ENCODE data around the gene FAM32A.

FAM32A gene

DNA sequence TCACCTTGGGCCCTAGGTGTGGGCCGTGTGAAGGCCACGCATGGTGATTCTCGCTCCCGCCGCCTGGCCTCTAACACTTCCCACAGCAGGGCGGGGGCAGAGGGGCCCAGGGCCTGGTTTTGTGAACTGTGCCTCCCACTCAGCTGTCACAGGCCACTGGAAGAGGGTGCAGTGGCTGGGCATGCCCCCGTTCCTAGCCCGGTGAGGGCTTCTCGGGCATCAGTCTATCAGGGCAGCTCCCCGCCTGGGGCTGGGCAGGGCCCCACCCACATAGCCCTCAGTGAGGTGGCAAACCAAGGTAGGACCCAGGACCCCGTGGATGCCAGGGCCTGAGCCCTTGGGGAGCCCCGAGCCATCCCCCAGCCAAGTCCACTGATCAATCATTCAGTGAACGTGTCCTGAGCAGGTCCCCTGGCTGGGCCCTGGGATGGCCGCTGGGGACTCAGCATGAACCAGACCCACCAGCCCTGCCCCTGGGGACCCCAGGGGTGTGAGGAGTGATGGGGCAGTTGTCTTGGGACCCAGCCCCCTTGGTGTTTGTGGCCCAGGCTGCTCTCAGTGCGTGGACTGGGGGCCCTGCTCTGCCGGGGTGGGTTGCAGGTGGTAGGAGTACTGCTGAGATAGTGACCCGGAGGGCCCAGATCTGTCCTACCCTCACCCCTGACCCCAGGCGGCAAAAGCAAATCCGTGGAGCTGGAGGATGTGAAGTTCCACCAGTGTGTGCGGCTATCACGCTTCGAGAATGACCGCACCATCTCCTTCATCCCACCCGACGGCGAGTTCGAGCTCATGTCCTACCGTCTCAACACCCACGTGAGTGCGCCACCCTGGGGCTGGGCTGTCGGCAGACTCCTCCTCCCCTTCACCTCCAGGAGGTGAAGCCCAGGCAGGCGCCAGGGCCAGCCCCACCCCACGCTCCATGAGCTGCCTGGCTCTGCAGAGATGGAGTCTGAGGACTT lies 41.9 kb downstream of the FAM32A start:
- no peak for DNase-seq

GRCh38 chr19:16227837-16228636 lies 42.8 kb downstream of the FAM32A start:
- no peak for DNase-seq

DNA sequence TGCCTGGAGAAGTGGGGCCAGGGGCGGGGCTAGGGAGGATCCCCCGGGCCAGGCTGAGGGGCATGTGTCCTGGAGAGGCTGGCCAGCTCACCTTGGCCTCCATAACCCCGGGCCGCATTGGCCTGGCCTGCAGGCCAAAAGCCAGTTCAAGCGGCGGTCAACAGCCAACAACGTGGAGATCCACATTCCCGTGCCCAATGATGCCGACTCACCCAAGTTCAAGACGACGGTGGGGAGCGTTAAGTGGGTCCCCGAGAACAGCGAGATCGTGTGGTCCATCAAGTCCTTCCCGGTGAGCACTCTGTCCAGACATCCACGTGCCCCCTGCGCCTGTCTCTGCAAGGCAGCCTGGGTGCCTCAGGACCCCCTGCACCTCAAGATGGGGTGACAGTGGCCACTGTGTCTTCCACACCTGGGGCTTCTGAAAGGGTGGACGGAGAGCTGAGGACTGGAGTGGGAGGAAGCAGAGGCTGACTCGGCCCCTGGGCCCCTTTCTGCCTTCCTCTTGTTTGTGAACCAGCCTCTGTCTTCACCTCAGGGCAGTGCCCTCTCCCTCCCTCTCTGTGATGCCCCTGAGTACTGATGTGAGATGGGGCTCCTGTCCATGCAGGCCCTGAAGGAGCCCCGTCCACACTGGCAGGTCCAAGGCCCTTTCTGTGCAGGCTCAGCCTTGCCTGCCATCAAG lies 43.6 kb downstream of the FAM32A start:
- no peak for DNase-seq

DNA sequence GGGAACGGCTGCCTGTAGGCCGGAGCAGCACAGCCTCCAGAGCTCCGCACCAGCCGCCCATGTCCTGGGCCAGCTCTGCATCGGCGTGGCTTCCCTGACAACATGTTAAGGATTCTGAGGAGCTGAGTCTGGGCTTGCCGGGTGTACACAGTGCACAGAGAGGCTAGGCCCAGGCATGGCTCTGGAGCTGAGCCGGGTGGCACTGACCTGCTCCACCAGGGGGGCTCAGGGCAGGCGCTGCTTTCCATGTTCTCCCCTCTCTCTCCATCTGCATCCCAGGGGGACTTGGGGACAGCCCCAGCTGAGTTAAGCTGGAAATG lies 44.1 kb downstream of the FAM32A start:
- no peak for DNase-seq

DNA sequence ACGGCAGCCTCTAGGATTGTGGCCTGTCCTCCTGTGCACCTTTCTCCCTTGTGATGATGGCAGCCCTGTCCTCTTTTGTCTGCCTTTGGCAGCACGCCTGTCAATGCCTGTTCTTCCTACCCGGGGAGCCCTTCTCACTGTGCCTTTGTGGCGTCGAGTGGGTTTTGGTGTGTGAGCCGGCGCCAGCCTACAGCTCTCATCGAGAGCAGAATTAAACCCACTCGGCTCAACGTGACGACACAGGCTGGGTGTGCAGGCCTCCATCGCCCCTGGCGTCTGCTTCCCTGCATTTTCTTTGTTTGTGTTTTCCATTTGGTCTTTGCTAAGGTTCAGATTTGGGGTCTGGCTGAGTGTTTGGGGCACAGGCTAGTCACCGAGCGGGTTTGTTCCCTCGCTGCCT lies 46.9 kb downstream of the FAM32A start:
- DNase-seq = no peak

DNA sequence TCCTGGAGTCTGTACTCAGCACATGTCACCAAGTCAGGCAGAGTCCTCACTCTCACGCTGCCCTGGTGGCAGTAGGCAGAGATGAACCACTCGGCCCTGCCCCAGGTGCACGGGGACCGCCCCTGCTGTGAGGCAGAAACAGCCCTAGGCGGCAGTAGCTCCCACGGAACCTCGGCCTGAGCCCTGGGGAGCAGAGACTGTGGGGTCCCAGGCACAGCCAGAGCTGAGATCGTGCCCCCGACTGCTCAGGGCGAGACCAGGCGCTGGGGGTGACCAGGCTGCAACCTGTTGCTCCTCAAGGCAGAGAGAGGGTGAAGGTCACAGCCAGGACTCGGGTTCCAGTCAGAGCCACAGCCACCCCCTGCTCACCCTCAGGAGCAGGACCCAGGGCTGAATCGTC lies 47.4 kb downstream of the FAM32A start:
- DNase-seq = no peak

DNA sequence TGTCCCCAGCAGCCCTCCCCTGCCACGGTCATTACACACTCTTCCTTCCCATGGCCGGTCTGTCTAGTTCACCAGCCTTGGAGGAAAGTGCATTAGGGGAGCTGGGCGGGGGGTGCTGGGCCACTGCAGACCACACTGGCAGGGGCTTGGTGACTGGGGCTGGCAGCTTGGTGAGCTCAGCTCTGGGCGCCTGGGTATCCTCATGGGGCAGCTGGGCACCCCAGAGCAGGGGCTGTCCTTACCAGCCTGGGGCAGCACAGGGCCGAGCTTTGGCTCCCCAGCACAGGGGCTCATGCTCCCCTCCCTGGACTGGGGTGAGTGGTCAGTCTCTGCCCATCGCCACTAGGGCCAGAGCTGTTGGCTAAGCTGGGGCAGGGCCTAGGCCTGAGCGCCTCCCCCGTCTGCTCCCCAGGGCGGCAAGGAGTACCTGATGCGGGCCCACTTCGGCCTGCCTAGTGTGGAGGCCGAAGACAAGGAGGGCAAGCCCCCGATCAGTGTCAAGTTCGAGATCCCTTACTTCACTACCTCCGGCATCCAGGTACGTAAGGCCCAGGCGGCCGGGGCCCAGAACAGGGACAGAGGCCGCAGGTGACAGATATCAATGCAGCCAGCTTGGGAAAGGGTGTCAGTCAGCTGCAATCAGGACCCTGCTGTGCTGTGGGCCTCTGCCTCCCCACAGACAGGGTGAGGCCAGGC lies 48.0 kb downstream of the FAM32A start:
- no peak for DNase-seq

DNA sequence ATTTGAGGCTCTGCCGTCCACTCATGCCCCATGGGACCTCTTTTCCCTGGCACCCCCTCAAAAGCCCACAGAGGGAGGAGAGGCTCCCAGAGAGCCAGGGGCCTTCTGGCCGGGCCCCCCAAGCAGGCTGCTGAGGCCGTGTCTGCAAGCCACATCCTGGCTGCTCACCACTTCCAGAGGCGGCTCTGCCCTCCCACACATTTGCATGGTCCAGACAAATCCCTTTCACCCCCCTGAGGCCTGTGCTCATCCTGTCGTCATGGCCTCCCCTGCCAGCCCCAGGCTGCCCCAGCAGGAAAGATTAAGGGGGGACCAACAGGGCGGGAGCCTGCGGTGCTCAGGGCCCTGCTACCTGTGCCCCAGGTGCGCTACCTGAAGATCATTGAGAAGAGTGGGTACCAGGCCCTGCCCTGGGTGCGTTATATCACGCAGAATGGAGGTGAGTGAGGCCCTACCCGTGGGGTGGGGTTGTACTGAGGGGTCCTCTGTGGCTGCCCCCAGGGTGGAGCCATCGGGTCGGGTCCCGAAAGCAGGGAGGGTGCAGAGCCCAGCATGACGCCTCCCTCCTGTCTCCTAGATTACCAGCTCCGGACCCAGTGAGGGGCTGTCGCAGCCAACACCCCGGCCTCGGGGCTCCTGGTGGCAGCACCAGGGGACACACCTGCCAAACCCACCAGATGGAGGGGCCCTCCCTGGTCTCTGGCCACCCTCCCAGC lies 48.8 kb downstream of the FAM32A start:
- no peak for DNase-seq

DNA sequence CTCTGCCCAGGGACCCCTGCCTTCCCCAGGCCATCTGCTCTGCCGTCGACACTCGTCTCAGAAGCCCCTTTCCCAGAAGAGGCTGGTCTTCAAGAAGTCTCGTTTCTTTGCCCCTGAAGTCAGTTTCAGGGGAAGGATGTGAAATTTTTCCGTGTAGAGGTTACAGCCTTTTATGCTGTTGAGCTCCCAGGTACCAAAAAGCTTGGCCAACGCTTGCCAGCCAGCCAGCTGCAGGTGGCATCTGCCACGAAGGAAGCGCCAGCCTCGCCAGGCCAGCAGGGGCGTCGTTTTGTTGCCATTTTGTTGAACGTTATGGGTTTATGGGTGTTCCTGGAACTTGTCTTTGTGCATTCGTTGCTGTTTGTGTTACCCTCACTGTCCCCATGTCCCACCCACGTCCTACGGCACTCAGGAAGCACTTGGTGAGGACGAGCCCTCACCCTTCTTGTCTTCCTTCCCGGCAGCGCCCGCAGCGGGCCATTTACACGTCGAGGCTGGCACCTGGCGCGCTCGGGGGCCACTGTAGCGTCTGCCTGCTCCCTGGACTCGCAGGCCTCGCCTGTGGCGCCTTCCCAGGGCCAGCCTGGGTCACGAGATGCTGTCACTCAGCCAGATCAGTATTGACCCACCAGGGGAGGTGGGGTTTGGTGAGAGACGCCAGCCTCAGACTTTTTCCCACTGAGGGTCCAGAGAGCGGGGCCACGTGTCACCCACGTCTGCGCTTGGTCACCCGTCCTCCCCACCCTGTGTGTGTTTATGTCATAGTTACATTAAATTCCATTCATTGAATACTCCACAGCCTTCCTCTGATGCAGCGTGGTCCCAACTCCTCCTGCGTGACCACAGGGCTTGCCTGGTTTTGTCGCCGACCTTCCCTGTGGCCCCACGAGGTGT lies 49.6 kb downstream of the FAM32A start:
- no peak for DNase-seq

DNA sequence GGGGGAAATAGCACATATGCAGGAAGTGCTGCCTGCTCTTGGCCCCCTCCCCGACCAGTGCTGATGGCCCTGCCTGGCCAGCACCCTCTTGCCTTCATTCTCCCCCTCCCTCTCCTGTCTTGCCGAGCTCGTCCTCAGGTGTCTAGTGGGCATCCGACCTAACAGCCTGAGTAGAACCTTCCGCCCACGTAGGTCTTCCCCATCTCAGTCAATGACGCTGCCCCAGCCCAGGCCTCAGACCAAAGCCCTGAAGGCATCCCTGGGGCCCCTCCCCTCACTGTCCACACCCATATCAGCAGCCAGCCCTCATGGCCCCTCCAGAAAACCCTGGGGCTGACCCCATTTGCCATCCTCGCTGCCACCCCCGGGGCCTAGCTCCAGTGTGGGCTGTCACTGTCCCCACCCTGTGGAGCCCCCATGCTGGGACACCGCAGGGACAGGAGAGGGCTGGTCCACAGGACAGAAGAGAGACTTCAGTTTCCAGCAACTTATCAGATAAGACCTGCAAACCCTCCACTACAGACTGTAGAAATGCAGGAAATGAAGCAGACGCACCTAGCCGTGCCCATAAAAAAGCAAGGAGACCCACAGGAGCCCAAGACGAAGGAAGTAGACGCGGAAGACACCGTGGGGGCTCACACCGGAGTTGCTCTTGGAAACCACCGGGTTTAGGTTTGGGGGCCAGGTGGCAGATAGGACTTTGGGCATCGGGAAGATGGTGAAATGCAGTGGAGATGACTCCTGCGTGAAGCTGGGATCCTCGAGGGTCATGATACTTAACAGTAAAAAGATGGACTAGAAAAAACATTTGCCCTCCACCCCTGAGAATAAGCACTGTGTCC lies 50.8 kb downstream of the FAM32A start:
- no peak for DNase-seq

Data from SHP77 (cell line).